Endothelial cell of umbilical vein (primary cell): ENCODE results near the gene STUM.

ENCODE experiments used
- CTCF ChIP-seq, 2 donors: IDR thresholded peaks; 1 replicate in 1 of 2; 2 replicates in 1 of 2; pipeline ENCODE4 v1.5.1; 2011; ENCODE audit warnings: low read length in 2 of 2, mild to moderate bottlenecking in 2 of 2, moderate library complexity in 2 of 2, control low read depth in 1 of 2, inconsistent platforms in 1 of 2, low read depth in 1 of 2; ENCODE audit not compliant: insufficient read depth in 1 of 2; ENCODE audit errors: extremely low read depth in 1 of 2
- EZH2 ChIP-seq: IDR thresholded peaks from 2 replicates; pipeline ENCODE4 v1.6.1; 2012; ENCODE audit warnings: borderline replicate concordance, low read depth, mild to moderate bottlenecking, moderate library complexity, low read length, inconsistent platforms; ENCODE audit not compliant: severe bottlenecking
- POLR2A ChIP-seq: IDR thresholded peaks from 2 replicates; pipeline ENCODE4 v1.6.1; 2012; ENCODE audit warnings: low read depth, mild to moderate bottlenecking, control low read depth, low read length

- TF ChIP-seq POLR2A (no peak), CTCF (IDR thresholded peaks at IDR 0.05; ENCODE audit: extremely low read depth in 1 of 2, insufficient read depth in 1 of 2, low read depth in 1 of 2, low read length in 2 of 2) (no peak), EZH2 (no peak)
Measured at GRCh38 chr1:226619031-226619430, 70.5 kb downstream of the STUM start.
